Measurements from ENCODE around the gene RAB44. TPM values are rescaled to one million over a fixed set of nuclear protein-coding genes. Genes with fewer than 3 reads are reported as not detected.

Gene RAB44
- total RNA-seq, 1 experiment from 2014 or later: 0.11 TPM

DNA sequence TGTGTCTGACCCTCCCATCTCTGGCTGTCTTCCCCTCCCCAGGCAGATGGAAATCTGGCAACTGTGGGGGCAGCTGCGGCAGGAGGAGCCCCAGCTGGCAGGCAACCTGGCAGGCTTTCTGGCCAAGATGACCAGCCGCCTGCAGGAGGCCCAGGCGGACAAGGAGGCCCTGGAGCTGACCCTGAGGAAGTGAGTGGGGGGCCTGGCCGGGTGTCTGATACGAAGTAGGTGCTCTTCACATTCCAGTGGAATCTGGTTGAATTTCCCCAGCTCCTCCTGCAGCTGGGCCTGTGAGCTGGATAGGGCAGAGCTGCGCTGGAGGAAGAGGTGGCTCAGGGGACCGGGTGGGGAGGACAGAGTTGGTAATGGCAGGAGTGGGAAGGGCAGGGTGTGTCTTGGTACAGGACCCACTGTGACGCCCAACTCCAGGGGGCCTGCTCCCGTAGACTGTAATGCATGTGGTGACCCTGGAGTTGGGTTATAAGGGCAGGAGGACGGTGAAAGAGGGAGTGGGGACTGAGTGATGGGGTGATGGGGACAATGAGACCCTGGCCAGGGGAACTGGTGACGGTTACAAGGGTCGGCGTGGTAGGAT, 19.7 kb downstream of the RAB44 start (continued):
- TF ChIP-seq, protein P1, sequence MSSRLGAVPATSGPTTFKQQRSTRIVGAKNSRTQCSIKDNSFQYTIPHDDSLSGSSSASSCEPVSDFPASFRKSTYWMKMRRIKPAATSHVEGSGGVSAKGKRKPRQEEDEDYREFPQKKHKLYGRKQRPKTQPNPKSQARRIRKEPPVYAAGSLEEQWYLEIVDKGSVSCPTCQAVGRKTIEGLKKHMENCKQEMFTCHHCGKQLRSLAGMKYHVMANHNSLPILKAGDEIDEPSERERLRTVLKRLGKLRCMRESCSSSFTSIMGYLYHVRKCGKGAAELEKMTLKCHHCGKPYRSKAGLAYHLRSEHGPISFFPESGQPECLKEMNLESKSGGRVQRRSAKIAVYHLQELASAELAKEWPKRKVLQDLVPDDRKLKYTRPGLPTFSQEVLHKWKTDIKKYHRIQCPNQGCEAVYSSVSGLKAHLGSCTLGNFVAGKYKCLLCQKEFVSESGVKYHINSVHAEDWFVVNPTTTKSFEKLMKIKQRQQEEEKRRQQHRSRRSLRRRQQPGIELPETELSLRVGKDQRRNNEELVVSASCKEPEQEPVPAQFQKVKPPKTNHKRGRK (CRISPR knock-in tag; IDR thresholded peaks at IDR 0.05; ENCODE audit: borderline replicate concordance): no peak
- no peak for TF ChIP-seq SOX15 (CRISPR knock-in tag; IDR thresholded peaks at IDR 0.05)

DNA sequence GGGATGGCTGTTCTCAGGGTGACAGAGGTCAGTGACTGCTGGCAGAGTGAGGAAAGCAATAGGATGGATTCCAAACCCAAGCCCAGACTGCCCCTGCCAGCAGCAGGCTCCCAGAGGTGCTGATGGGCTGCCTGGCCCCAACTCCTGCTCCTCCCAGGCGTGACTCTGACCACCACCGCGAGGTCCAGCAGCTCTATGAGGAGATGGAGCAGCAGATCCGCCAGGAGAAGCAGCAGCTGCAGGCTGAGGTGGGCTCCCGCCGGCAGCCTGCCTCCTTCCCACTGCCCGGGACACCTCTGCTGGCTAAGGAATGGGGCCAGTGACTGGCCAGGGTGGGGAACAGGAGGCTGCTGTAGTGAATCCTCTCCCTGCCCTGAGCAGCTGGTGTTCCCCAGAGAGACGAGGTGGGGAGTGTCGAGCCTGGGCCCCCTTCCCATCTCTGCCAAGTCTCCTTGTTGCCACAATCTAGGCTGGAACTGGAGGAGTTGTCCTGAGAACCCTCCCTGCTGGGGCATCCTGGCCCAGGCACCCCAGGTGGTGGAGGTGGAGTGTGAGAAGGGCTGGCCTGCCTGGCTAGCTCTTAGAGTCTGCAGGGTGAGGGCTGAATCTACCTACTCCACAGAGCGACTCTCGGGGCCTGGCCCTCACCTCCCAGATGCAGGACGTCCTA, 20.4 kb downstream of the RAB44 start:
- Mint-ChIP-seq H3K36me3 (no peaks in the 10 kb centered on the region), H3K4me1 (no peaks in the 10 kb centered on the region), H3K27me3 (ENCODE audit: low read depth) (no peaks in the 10 kb centered on the region), H3K9me3 (no peaks in the 10 kb centered on the region), H3K4me3 (no peak overlapping the region), H3K27ac (no peak overlapping the region)
- CTCF ChIA-PET: interaction anchor here (0.5 to 1.5 kb wide), 4 partner anchors 41 to 116 kb away, joined by 3 to 7 read pairs (median 4); no protein-coding TSS in a partner anchor
- POLR2A ChIA-PET: interaction anchor here (0.7 kb wide), 2 partner anchors 46 to 1930 kb away, joined by 3 read pairs; no protein-coding TSS in a partner anchor
- DNase-seq (ENCODE audit: low spot score) (no peak), ATAC-seq (no peak)
- TF ChIP-seq JAZF1 (CRISPR knock-in tag; IDR thresholded peaks at IDR 0.05) (no peak), SMAD3 (CRISPR knock-in tag; IDR thresholded peaks at IDR 0.05; ENCODE audit: borderline replicate concordance) (no peak), MXD4 (CRISPR knock-in tag; IDR thresholded peaks at IDR 0.05; ENCODE audit: borderline replicate concordance) (no peak), SP1 (CRISPR knock-in tag; conservative IDR thresholded peaks at IDR 0.05) (no peak), TEAD1 (CRISPR knock-in tag; IDR thresholded peaks at IDR 0.05) (no peak), ZNF396 (CRISPR knock-in tag; IDR thresholded peaks at IDR 0.05; ENCODE audit: borderline replicate concordance) (no peak), CREM (CRISPR knock-in tag; IDR thresholded peaks at IDR 0.05) (no peak), NFYB (CRISPR knock-in tag; conservative IDR thresholded peaks at IDR 0.05; ENCODE audit: low read depth) (no peak), OVOL2 (CRISPR knock-in tag; IDR thresholded peaks at IDR 0.05; ENCODE audit: borderline replicate concordance) (no peak)
- TF ChIP-seq, protein P2, sequence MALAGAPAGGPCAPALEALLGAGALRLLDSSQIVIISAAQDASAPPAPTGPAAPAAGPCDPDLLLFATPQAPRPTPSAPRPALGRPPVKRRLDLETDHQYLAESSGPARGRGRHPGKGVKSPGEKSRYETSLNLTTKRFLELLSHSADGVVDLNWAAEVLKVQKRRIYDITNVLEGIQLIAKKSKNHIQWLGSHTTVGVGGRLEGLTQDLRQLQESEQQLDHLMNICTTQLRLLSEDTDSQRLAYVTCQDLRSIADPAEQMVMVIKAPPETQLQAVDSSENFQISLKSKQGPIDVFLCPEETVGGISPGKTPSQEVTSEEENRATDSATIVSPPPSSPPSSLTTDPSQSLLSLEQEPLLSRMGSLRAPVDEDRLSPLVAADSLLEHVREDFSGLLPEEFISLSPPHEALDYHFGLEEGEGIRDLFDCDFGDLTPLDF (CRISPR knock-in tag; IDR thresholded peaks at IDR 0.05): no peak
- TF ChIP-seq, protein P3, sequence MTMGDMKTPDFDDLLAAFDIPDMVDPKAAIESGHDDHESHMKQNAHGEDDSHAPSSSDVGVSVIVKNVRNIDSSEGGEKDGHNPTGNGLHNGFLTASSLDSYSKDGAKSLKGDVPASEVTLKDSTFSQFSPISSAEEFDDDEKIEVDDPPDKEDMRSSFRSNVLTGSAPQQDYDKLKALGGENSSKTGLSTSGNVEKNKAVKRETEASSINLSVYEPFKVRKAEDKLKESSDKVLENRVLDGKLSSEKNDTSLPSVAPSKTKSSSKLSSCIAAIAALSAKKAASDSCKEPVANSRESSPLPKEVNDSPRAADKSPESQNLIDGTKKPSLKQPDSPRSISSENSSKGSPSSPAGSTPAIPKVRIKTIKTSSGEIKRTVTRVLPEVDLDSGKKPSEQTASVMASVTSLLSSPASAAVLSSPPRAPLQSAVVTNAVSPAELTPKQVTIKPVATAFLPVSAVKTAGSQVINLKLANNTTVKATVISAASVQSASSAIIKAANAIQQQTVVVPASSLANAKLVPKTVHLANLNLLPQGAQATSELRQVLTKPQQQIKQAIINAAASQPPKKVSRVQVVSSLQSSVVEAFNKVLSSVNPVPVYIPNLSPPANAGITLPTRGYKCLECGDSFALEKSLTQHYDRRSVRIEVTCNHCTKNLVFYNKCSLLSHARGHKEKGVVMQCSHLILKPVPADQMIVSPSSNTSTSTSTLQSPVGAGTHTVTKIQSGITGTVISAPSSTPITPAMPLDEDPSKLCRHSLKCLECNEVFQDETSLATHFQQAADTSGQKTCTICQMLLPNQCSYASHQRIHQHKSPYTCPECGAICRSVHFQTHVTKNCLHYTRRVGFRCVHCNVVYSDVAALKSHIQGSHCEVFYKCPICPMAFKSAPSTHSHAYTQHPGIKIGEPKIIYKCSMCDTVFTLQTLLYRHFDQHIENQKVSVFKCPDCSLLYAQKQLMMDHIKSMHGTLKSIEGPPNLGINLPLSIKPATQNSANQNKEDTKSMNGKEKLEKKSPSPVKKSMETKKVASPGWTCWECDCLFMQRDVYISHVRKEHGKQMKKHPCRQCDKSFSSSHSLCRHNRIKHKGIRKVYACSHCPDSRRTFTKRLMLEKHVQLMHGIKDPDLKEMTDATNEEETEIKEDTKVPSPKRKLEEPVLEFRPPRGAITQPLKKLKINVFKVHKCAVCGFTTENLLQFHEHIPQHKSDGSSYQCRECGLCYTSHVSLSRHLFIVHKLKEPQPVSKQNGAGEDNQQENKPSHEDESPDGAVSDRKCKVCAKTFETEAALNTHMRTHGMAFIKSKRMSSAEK (CRISPR knock-in tag; IDR thresholded peaks at IDR 0.05; ENCODE audit: borderline replicate concordance): no peak
- TF ChIP-seq, protein P4, sequence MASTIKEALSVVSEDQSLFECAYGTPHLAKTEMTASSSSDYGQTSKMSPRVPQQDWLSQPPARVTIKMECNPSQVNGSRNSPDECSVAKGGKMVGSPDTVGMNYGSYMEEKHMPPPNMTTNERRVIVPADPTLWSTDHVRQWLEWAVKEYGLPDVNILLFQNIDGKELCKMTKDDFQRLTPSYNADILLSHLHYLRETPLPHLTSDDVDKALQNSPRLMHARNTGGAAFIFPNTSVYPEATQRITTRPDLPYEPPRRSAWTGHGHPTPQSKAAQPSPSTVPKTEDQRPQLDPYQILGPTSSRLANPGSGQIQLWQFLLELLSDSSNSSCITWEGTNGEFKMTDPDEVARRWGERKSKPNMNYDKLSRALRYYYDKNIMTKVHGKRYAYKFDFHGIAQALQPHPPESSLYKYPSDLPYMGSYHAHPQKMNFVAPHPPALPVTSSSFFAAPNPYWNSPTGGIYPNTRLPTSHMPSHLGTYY (CRISPR knock-in tag; IDR thresholded peaks at IDR 0.05): no peak
- TF ChIP-seq, protein P5, sequence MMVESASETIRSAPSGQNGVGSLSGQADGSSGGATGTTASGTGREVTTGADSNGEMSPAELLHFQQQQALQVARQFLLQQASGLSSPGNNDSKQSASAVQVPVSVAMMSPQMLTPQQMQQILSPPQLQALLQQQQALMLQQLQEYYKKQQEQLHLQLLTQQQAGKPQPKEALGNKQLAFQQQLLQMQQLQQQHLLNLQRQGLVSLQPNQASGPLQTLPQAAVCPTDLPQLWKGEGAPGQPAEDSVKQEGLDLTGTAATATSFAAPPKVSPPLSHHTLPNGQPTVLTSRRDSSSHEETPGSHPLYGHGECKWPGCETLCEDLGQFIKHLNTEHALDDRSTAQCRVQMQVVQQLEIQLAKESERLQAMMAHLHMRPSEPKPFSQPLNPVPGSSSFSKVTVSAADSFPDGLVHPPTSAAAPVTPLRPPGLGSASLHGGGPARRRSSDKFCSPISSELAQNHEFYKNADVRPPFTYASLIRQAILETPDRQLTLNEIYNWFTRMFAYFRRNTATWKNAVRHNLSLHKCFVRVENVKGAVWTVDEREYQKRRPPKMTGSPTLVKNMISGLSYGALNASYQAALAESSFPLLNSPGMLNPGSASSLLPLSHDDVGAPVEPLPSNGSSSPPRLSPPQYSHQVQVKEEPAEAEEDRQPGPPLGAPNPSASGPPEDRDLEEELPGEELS (CRISPR knock-in tag; IDR thresholded peaks at IDR 0.05): no peak
- TF ChIP-seq, protein P6, sequence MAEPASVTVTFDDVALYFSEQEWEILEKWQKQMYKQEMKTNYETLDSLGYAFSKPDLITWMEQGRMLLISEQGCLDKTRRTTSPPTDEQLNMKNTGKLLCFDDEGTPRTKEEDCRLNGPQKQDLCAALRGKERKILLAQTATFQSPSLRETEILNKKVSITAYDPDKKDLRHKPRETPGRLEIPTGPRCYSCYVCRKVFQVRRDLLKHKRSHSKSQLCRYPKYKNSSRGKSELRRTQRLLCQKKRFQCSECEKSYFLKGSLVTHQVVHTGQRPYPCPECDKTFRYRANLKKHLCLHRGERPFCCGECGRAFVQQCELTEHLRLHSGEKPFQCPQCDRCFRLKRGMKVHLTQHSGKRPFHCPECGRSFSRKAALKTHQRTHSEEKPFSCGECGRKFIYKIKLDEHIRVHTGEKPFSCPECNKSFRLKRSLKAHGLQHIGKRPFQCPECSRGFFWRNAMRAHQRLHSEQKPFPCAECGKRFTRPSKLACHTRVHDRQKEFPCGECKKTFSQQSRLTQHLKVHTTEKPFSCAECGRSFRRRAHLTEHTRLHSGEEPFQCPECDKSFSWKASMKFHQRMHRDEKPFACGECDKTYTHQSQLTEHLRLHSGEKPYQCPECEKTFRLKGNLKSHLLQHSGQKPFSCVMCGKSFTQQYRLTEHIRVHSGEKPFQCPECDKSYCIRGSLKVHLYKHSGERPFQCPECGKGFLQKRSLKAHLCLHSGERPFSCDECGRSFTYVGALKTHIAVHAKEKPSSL (CRISPR knock-in tag; conservative IDR thresholded peaks at IDR 0.05): no peak
- TF ChIP-seq, protein P7, sequence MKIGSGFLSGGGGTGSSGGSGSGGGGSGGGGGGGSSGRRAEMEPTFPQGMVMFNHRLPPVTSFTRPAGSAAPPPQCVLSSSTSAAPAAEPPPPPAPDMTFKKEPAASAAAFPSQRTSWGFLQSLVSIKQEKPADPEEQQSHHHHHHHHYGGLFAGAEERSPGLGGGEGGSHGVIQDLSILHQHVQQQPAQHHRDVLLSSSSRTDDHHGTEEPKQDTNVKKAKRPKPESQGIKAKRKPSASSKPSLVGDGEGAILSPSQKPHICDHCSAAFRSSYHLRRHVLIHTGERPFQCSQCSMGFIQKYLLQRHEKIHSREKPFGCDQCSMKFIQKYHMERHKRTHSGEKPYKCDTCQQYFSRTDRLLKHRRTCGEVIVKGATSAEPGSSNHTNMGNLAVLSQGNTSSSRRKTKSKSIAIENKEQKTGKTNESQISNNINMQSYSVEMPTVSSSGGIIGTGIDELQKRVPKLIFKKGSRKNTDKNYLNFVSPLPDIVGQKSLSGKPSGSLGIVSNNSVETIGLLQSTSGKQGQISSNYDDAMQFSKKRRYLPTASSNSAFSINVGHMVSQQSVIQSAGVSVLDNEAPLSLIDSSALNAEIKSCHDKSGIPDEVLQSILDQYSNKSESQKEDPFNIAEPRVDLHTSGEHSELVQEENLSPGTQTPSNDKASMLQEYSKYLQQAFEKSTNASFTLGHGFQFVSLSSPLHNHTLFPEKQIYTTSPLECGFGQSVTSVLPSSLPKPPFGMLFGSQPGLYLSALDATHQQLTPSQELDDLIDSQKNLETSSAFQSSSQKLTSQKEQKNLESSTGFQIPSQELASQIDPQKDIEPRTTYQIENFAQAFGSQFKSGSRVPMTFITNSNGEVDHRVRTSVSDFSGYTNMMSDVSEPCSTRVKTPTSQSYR (CRISPR knock-in tag; IDR thresholded peaks at IDR 0.05): no peak

Measured in WTC11 (cell line).